LNCaP clone FGC (cell line): ENCODE data around the gene C2CD2L.
A peak's percentile ranks its signal among the peaks of the same experiment; 100 is the strongest.
"Not testable (repeated sequence)": the region's sequence is repeated elsewhere in the genome, so short reads cannot be mapped to it uniquely, and the experiment has no call there.

Experiments
- DNase-seq: peaks from one replicate; pipeline ENCODE4 v3.0.0-alpha.2; 2011; ENCODE audit warnings: low read depth
- H3K4me3 ChIP-seq: 2 replicates; pipeline ENCODE4 v1.5.1; 2011; ENCODE audit warnings: mild to moderate bottlenecking, low read depth, low read length, control low read depth
- CTCF ChIP-seq: IDR thresholded peaks from 2 replicates; pipeline ENCODE4 v1.5.1; 2012; ENCODE audit warnings: mild to moderate bottlenecking; ENCODE audit not compliant: control insufficient read depth, insufficient read depth; ENCODE audit errors: extremely low read depth

Gene C2CD2L

GRCh38 chr11:119094816-119095065, 12.4 kb upstream of the C2CD2L start:
- DNase-seq = peak; percentile 62
- peak; percentile 77 for TF ChIP-seq CTCF

GRCh38 chr11:119095066-119095880, 11.9 kb upstream of the C2CD2L start:
- peak; percentile 98 for DNase-seq
- peak overlapping the region; percentile 70 for H3K4me3 ChIP-seq
- TF ChIP-seq CTCF = 0 out of 2 replicates have a peak, but pooled peaks have one; percentile 16

More at GRCh38 chr11:119094816-119095065, 12.4 kb upstream of the C2CD2L start:
- H3K4me3 ChIP-seq = peak overlapping the region; percentile 70

GRCh38 chr11:119099711-119100110, 7.4 kb upstream of the C2CD2L start:
- no peak for TF ChIP-seq CTCF
- H3K4me3 ChIP-seq = no peak overlapping the region
- DNase-seq = no peak

- peak overlapping the region; percentile 82 for H3K4me3 ChIP-seq
- no peak for DNase-seq
- TF ChIP-seq CTCF = peak; percentile 50
Observed at GRCh38 chr11:119100246-119100970, 6.7 kb upstream of the C2CD2L start.

GRCh38 chr11:119100994-119101758, 6.0 kb upstream of the C2CD2L start:
- no peak for TF ChIP-seq CTCF
- H3K4me3 ChIP-seq = peak overlapping the region; percentile 82
- DNase-seq = no peak

- peak; percentile 100 for DNase-seq
- H3K4me3 ChIP-seq = peak within 1 kb of the TSS; percentile 82
- TF ChIP-seq CTCF = no peak
Observed at GRCh38 chr11:119101759-119102423, 5.3 kb upstream of the C2CD2L start, which contains the start of gene DPAGT1. DPAGT1 (minus strand) TSS chr11:119101853; CDS start chr11:119101655, 198 bp downstream.

- DNase-seq = not testable (repeated sequence)
- peak overlapping the region; percentile 82 for H3K4me3 ChIP-seq
Observed at GRCh38 chr11:119103161-119103664, 3.9 kb upstream of the C2CD2L start.
